CD8-positive, alpha-beta memory T cell (primary cell): ENCODE measurements around the gene FGD5. TPM values are rescaled to one million over a fixed set of nuclear protein-coding genes. Genes with fewer than 3 reads are reported as not detected.

ENCODE experiments used
- CTCF ChIA-PET: fragments of 350-600 bp; sonication (Branson Sonifier 250); formaldehyde crosslinking; loops from one replicate; lab custom pipeline; 2021; ENCODE audit warnings: antibody characterized with exemption; lab: Charles Lee
- POLR2A ChIA-PET: fragments of 350-600 bp; sonication (Branson Sonifier 250); formaldehyde crosslinking; loops from one replicate; lab custom pipeline; 2021; ENCODE audit warnings: antibody characterized with exemption; lab: Charles Lee
- DNase-seq, 5 donors: peaks; one replicate each; pipeline versions ENCODE4 v3.0.0 to v3.0.0-alpha.2; 2020 to 2022; ENCODE audit warnings: mixed read lengths in 1 of 5
- H3K27ac ChIP-seq: one replicate; pipeline ENCODE4 v1.7.0; 2013; ENCODE audit warnings: low read depth, mild to moderate bottlenecking, low read length, moderate library complexity
- H3K27me3 ChIP-seq: 2 replicates; pipeline ENCODE4 v1.7.0; 2013; ENCODE audit warnings: low read length, mild to moderate bottlenecking; ENCODE audit not compliant: insufficient read depth, poor library complexity, severe bottlenecking
- H3K36me3 ChIP-seq: 2 replicates; pipeline ENCODE4 v1.7.0; 2013; ENCODE audit warnings: mild to moderate bottlenecking, low read length, moderate library complexity; ENCODE audit not compliant: insufficient read depth
- H3K4me1 ChIP-seq: 2 replicates; pipeline ENCODE4 v1.7.0; 2013; ENCODE audit warnings: mild to moderate bottlenecking, low read length, moderate library complexity; ENCODE audit not compliant: insufficient read depth
- H3K4me3 ChIP-seq: 2 replicates; pipeline ENCODE4 v1.7.0; 2013; ENCODE audit warnings: mild to moderate bottlenecking, low read length
- H3K9me3 ChIP-seq: 2 replicates; pipeline ENCODE4 v1.7.0; 2013; ENCODE audit warnings: mild to moderate bottlenecking, low read length
- H3K27ac Mint-ChIP-seq, 8 donors: one replicate each; pipeline ENCODE4 v1.8.0; 2020 to 2021; ENCODE audit warnings: mixed read lengths in 8 of 8, mild to moderate bottlenecking in 6 of 8, inconsistent platforms in 3 of 8, moderate library complexity in 3 of 8
- H3K27me3 Mint-ChIP-seq, 2 donors: one replicate each; pipeline ENCODE4 v1.8.0; 2020 to 2021; ENCODE audit warnings: mixed read lengths in 2 of 2, mild to moderate bottlenecking in 1 of 2, moderate library complexity in 1 of 2
- H3K36me3 Mint-ChIP-seq, 3 donors: one replicate each; pipeline ENCODE4 v1.8.0; 2020 to 2021; ENCODE audit warnings: mixed read lengths in 3 of 3, inconsistent platforms in 1 of 3, mild to moderate bottlenecking in 1 of 3
- H3K4me1 Mint-ChIP-seq, 3 donors: one replicate each; pipeline ENCODE4 v1.8.0; 2020 to 2021; ENCODE audit warnings: mixed read lengths in 3 of 3, inconsistent platforms in 1 of 3, mild to moderate bottlenecking in 1 of 3
- H3K4me3 Mint-ChIP-seq, 7 donors: one replicate each; pipeline ENCODE4 v1.8.0; 2020 to 2021; ENCODE audit warnings: mixed read lengths in 7 of 7, mild to moderate bottlenecking in 6 of 7, moderate library complexity in 4 of 7, inconsistent platforms in 2 of 7
- H3K9me3 Mint-ChIP-seq, 5 donors: one replicate each; pipeline ENCODE4 v1.8.0; 2020 to 2022; ENCODE audit warnings: mixed read lengths in 5 of 5, mild to moderate bottlenecking in 3 of 5, moderate library complexity in 2 of 5, inconsistent platforms in 1 of 5
- polyA plus RNA-seq: library from polyadenylated mRNA; unstranded; fragments of 300-500 nt; fragmentation: Illumina TruSeq; gene quantifications from one replicate; pipeline ENCODE4 v1.2.3, GENCODE V29; 2021
- total RNA-seq, 2 experiments: library from RNA; stranded (reverse); gene quantifications; one replicate each; pipeline ENCODE4 v1.2.3, GENCODE V29; 2021

FGD5 gene
- total and polyA plus RNA-seq, 3 experiments from 2014 or later: not detected

DNA sequence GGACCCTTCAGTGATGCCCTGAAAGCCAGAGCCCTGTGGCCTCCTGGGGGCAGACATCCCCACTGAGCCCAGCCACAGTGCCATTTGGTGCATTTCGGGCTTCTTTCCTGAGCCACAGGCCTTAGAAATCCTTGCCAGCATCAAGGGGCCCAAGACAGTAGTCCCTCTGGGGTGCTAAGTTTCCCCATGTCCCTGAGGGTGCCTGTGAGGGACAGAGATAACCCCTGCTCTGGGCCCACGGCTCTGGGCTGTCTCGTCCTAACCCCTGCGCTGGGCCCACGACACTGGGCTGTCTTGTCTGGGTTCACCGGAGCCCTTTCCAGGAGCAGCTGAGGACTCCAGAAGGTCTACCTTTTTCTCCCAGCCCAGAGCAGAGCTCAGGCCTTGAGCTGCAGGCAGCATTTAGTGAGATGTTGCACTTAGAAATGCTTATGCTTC lies 45.1 kb upstream of the FGD5 start:
- no peak overlapping the region for H3K4me3 Mint-ChIP-seq
- H3K27me3 Mint-ChIP-seq: peaks cover 13 to 16% of the 10 kb centered on the region in 2 donors
- H3K27ac Mint-ChIP-seq: no peak overlapping the region
- DNase-seq: no peak
- Histone ChIP-seq H3K27me3 (no peaks in the 10 kb centered on the region), H3K36me3 (no peaks in the 10 kb centered on the region), H3K4me3 (no peak overlapping the region), H3K9me3 (no peaks in the 10 kb centered on the region), H3K27ac (no peak overlapping the region), H3K4me1 (no peaks in the 10 kb centered on the region)
- ChIA-PET POLR2A (no interaction called here), CTCF (no interaction called here)
- H3K9me3 Mint-ChIP-seq: peaks cover under 1 to 5% (median 2%) of the 10 kb centered on the region in 5 donors
- H3K4me1 Mint-ChIP-seq: no peaks in the 10 kb centered on the region
- no peaks in the 10 kb centered on the region for H3K36me3 Mint-ChIP-seq

DNA sequence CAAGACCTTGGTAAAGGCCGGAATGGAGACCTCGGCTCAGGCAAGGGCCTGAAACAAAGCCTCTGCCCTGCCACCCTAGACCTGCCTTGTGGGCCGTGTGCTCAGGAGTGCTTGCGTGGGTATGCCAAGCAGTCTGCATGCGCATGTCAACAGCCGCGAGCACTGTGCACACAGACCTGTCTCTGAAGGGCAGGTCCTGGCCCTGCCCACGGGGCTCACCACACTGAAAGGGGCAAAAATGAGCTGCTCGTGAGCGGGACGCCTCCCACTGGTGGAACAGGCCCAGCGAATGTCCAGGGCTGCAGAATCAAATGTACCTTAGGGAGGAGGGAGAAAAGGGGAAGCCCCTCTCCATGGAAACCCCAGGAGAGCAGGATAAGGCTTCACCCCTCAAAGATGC lies 44.3 kb upstream of the FGD5 start:
- POLR2A ChIA-PET: no interaction called here
- H3K4me1 Mint-ChIP-seq: no peaks in the 10 kb centered on the region

DNA sequence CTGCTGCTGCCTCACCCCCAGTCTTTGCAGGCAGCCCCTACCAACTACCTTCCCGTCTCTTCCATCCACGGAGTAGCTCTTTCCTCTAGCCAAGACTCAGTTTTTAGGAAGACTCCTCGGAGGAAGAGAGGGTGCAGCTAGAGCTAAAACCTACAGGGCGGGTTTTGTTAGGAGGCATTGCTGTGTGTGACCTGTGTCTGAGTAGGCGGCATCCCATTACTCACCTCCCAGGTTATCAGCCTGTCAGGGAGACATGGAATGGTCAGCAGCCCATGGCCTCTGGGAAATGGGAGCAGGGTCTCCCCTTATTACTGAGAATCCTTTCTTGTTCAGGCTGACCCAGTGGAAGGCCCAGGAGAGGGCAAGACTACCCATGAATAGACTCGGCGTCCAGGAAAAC lies 43.8 kb upstream of the FGD5 start:
- Histone ChIP-seq H3K4me1 (no peaks in the 10 kb centered on the region), H3K27ac (no peak overlapping the region), H3K4me3 (no peak overlapping the region), H3K36me3 (no peaks in the 10 kb centered on the region), H3K9me3 (no peaks in the 10 kb centered on the region), H3K27me3 (no peaks in the 10 kb centered on the region)
- Mint-ChIP-seq H3K4me3 (no peak overlapping the region), H3K4me1 (no peaks in the 10 kb centered on the region), H3K36me3 (no peaks in the 10 kb centered on the region), H3K27ac (no peak overlapping the region), H3K27me3 (peaks cover 15 to 24% of the 10 kb centered on the region in 2 donors), H3K9me3 (peaks cover 11 to 14% (median 13%) of the 10 kb centered on the region in 5 donors)
- ChIA-PET POLR2A (no interaction called here), CTCF (no interaction called here)
- DNase-seq: no peak

More for the DNA sequence above, 44.3 kb upstream of the FGD5 start:
- H3K36me3 Mint-ChIP-seq: no peaks in the 10 kb centered on the region
- H3K4me3 ChIP-seq: no peak overlapping the region
- no peak for DNase-seq
- no peaks in the 10 kb centered on the region for H3K36me3 ChIP-seq
- H3K4me1 ChIP-seq: no peaks in the 10 kb centered on the region
- H3K9me3 Mint-ChIP-seq: peaks cover 7 to 10% (median 8%) of the 10 kb centered on the region in 5 donors
- H3K9me3 ChIP-seq: no peaks in the 10 kb centered on the region
- no peak overlapping the region for H3K27ac ChIP-seq
- H3K27me3 Mint-ChIP-seq: peaks cover 12 to 20% of the 10 kb centered on the region in 2 donors
- H3K27ac Mint-ChIP-seq: no peak overlapping the region
- H3K4me3 Mint-ChIP-seq: no peak overlapping the region
- no peaks in the 10 kb centered on the region for H3K27me3 ChIP-seq
- CTCF ChIA-PET: no interaction called here

DNA sequence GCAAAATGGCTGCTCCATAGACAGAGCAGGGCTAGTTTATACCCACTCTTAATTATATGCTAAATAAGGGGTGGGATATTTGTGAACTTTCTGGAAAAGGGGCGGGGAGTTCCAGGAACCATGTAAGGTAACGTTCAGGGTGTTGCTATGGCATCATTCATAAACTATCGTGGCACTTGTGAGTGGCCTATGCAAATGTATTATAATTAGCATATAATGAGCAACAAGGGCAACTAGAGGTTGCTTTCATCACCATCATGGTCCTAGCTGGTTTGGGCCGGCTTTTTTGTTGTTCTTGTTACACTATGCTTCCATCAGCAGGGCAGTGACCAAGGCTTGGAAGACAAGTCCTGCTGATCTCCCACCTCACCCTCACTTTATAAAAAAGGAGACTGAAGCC lies 43.2 kb upstream of the FGD5 start:
- POLR2A ChIA-PET: no interaction called here

DNA sequence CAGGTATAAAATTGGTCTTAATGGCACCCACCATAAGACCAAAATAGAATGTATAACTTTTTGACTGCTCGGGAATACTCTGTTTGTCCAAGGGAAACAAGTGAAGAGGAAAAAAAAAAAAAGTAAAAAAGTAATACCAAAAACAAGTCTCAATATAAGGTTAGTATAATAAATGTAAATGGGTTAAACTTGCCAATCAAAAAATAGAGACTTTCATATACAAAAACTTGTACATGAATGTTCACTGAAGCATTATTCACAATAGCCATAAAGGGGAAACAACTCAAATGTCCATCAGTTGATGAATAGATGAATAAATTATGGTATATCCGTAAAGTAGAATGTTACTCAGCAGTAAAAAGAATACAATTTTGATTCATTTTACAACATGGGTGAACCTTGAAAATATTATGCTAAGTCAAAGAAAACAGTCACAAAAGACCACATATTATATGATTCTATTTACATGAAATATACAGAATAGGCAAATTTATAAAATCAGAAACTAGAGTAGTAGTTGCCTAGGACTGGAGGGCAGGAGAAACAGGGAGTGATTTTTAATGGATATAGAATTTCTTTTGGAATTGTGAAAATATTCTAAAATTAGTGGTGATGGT lies 39.6 kb upstream of the FGD5 start:
- Mint-ChIP-seq H3K4me3 (no peak overlapping the region), H3K27me3 (peaks cover 10 to 24% of the 10 kb centered on the region in 2 donors), H3K27ac (no peak overlapping the region), H3K4me1 (no peaks in the 10 kb centered on the region), H3K36me3 (no peaks in the 10 kb centered on the region), H3K9me3 (peaks cover 11 to 14% (median 13%) of the 10 kb centered on the region in 5 donors)
- H3K36me3 ChIP-seq: no peaks in the 10 kb centered on the region
- ChIA-PET CTCF (no interaction called here), POLR2A (no interaction called here)
- no peak overlapping the region for H3K4me3 ChIP-seq
- H3K4me1 ChIP-seq: no peaks in the 10 kb centered on the region
- no peak overlapping the region for H3K27ac ChIP-seq
- DNase-seq: no peak
- H3K9me3 ChIP-seq: no peaks in the 10 kb centered on the region
- H3K27me3 ChIP-seq: no peaks in the 10 kb centered on the region

More for the DNA sequence above, 43.2 kb upstream of the FGD5 start:
- H3K27me3 Mint-ChIP-seq: peaks cover 11 to 23% of the 10 kb centered on the region in 2 donors
- H3K9me3 Mint-ChIP-seq: peaks cover 11 to 14% (median 13%) of the 10 kb centered on the region in 5 donors
- no peak overlapping the region for H3K4me3 Mint-ChIP-seq
- Histone ChIP-seq H3K4me1 (no peaks in the 10 kb centered on the region), H3K27me3 (no peaks in the 10 kb centered on the region), H3K4me3 (no peak overlapping the region), H3K27ac (no peak overlapping the region), H3K9me3 (no peaks in the 10 kb centered on the region), H3K36me3 (no peaks in the 10 kb centered on the region)
- DNase-seq: no peak
- H3K4me1 Mint-ChIP-seq: no peaks in the 10 kb centered on the region
- CTCF ChIA-PET: no interaction called here
- H3K27ac Mint-ChIP-seq: no peak overlapping the region
- H3K36me3 Mint-ChIP-seq: no peaks in the 10 kb centered on the region

DNA sequence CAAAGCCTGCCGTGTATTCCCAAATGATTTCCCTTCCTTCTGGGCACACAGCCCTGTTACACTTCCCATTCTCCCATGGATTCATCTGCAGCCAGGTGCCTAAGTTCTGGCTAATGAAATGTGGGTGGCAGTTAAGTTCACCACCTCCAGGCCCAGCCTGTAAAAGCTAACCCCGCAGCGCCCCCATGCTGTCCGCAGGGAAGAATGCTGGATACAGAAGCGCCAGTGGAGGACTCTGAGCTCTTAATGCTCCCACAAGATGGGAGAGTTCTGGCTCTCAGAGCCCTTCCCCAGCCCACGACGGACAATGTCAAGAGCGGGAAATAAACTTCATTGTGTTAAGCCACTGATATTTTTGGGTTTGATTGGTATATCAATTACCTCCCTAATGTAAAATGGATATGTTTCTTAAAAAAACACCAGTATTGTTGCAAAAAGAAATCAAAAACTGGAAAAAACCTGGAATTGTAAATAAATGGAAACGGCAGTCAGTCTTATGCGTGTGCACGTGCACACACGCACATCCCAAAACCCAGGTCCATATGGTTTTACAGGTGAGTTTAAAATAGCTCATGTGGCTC lies 37.7 kb upstream of the FGD5 start:
- no peak overlapping the region for H3K27ac Mint-ChIP-seq
- no peaks in the 10 kb centered on the region for H3K9me3 ChIP-seq
- no peaks in the 10 kb centered on the region for H3K4me1 Mint-ChIP-seq
- no peak overlapping the region for H3K4me3 Mint-ChIP-seq
- H3K36me3 Mint-ChIP-seq: no peaks in the 10 kb centered on the region
- no peaks in the 10 kb centered on the region for H3K27me3 ChIP-seq
- H3K27ac ChIP-seq: no peak overlapping the region
- no peaks in the 10 kb centered on the region for H3K4me1 ChIP-seq
- H3K36me3 ChIP-seq: no peaks in the 10 kb centered on the region
- no peak for DNase-seq
- H3K27me3 Mint-ChIP-seq: peaks cover 15 to 30% of the 10 kb centered on the region in 2 donors
- peaks cover 11 to 14% (median 13%) of the 10 kb centered on the region in 5 donors for H3K9me3 Mint-ChIP-seq
- ChIA-PET POLR2A (no interaction called here), CTCF (interaction anchor here (1.2 kb wide), 1 partner anchor 140 kb away, joined by 3 read pairs; no protein-coding TSS in a partner anchor)
- no peak overlapping the region for H3K4me3 ChIP-seq

DNA sequence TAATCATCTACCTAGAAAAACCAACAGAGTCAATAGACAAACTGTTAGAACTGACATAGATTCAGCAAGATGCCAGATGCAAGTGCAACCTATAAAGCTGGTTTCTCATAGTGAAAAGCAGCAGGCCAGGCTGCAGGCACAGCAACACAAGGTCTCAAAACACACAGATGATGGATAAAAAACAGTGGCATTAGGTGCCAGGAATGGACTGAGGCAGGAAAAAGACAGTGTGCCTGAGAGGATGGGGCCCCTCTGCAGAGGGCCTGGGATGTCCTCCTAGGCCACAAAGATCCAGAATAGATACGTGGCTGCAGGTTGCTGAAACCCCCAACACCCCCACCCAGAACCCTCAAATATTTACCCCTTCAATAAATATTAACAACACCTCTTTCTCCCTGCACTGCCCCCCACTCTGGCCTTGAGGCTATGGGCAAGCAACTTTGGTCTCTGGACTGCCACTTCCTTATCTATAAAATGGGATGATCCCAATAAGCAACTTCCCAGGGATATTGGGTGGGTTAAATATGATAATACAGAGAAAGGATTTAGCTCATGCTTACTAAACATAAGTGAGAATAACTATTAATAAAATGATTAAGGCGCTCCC lies 35.2 kb upstream of the FGD5 start:
- H3K4me3 Mint-ChIP-seq: no peak overlapping the region
- Histone ChIP-seq H3K4me3 (no peak overlapping the region), H3K9me3 (no peaks in the 10 kb centered on the region), H3K36me3 (no peaks in the 10 kb centered on the region), H3K4me1 (no peaks in the 10 kb centered on the region), H3K27me3 (no peaks in the 10 kb centered on the region), H3K27ac (no peak overlapping the region)
- CTCF ChIA-PET: no interaction called here
- DNase-seq: no peak
- H3K27ac Mint-ChIP-seq: no peak overlapping the region
- H3K36me3 Mint-ChIP-seq: peaks cover 0 to 2% (median 0%) of the 10 kb centered on the region in 3 donors
- H3K9me3 Mint-ChIP-seq: peaks cover 10 to 13% (median 10%) of the 10 kb centered on the region in 5 donors
- peaks cover 15 to 32% of the 10 kb centered on the region in 2 donors for H3K27me3 Mint-ChIP-seq
- H3K4me1 Mint-ChIP-seq: no peaks in the 10 kb centered on the region
- POLR2A ChIA-PET: no interaction called here

DNA sequence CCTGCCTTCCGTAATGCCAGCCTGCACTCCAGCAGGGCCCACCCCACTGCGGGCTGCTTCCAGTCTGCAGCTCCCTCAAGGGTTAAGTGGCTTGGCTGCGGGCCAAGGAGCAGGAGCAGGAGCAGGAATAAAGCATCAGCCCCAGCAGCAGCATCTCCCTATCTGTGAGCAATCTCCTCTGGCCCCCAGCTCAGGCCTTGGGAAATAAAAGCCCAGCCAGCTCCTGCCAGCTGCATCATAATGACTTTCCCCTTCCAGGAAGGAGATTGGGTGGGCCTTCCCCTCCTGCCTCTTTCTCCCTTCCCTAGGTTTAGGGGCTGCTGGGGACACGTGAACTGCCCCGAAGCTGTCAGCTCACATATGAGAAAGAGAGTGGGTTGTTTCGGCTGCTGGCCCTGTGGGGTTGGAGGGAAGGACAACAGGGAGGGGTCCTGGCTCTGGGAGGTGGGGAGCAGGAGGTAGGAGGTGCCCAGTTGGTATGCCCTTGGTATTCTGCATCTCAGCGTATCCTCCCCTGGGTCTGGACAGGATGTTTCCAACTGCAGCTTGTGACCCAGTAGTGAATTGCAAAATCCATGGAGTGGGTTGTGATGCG lies 34.6 kb upstream of the FGD5 start:
- no peaks in the 10 kb centered on the region for H3K36me3 ChIP-seq
- peaks cover 0 to 2% (median 0%) of the 10 kb centered on the region in 3 donors for H3K36me3 Mint-ChIP-seq
- no peaks in the 10 kb centered on the region for H3K27me3 ChIP-seq
- H3K27ac Mint-ChIP-seq: no peak overlapping the region
- no peak for DNase-seq
- ChIA-PET CTCF (no interaction called here), POLR2A (no interaction called here)
- H3K27me3 Mint-ChIP-seq: peaks cover 15 to 29% of the 10 kb centered on the region in 2 donors
- H3K4me1 Mint-ChIP-seq: no peaks in the 10 kb centered on the region
- H3K9me3 Mint-ChIP-seq: peaks cover 4 to 7% (median 4%) of the 10 kb centered on the region in 5 donors
- H3K4me1 ChIP-seq: no peaks in the 10 kb centered on the region
- H3K9me3 ChIP-seq: no peaks in the 10 kb centered on the region
- H3K27ac ChIP-seq: no peak overlapping the region
- no peak overlapping the region for H3K4me3 ChIP-seq
- H3K4me3 Mint-ChIP-seq: no peak overlapping the region
